Stimulated activated naive CD4-positive, alpha-beta T cell treated with Interleukin-2 at 50 U/mL for 16 hours (primary cell): ENCODE data around the gene ALG8.

Experiments used
- DNase-seq: peaks from one replicate; lab custom pipeline; 2025; lab: John Stamatoyannopoulos, UW

The ALG8 gene

GRCh38 chr11:78160557-78160956 lies 21.1 kb upstream of the ALG8 start:
- DNase-seq: no peak

- DNase-seq: no peak
Observed at GRCh38 chr11:78158987-78159652, 19.7 kb upstream of the ALG8 start.

- no peak for DNase-seq
Observed at GRCh38 chr11:78156127-78156844, 16.9 kb upstream of the ALG8 start.

- no peak for DNase-seq
Observed at GRCh38 chr11:78151804-78152203, 12.4 kb upstream of the ALG8 start.

GRCh38 chr11:78150754-78151153 lies 11.3 kb upstream of the ALG8 start:
- no peak for DNase-seq

- DNase-seq: no peak
Observed at GRCh38 chr11:78150346-78150745, 10.9 kb upstream of the ALG8 start.

GRCh38 chr11:78149646-78150045 lies 10.2 kb upstream of the ALG8 start:
- DNase-seq: no peak

GRCh38 chr11:78147807-78148206 lies 8.4 kb upstream of the ALG8 start:
- no peak for DNase-seq

- DNase-seq: no peak
Observed at GRCh38 chr11:78145511-78146025, 6.1 kb upstream of the ALG8 start.

GRCh38 chr11:78140392-78141077 lies 1.1 kb upstream of the ALG8 start:
- DNase-seq: no peak

- DNase-seq: peak; percentile 24
Observed at GRCh38 chr11:78138694-78139421, 568 bp downstream of the ALG8 start.

- DNase-seq: no peak
Observed at GRCh38 chr11:78138291-78138690, 1.1 kb downstream of the ALG8 start.

GRCh38 chr11:78132475-78132874 lies 7.0 kb downstream of the ALG8 start:
- no peak for DNase-seq

- no peak for DNase-seq
Observed at GRCh38 chr11:78131956-78132355, 7.5 kb downstream of the ALG8 start.

- no peak for DNase-seq
Observed at GRCh38 chr11:78127403-78127802, 12.0 kb downstream of the ALG8 start.

- DNase-seq: no peak
Observed at GRCh38 chr11:78112582-78113275, 26.7 kb downstream of the ALG8 start.

- DNase-seq: no peak
Observed at GRCh38 chr11:78111298-78111697, 28.1 kb downstream of the ALG8 start.

- no peak for DNase-seq
Observed at GRCh38 chr11:78110830-78111229, 28.6 kb downstream of the ALG8 start.

- no peak for DNase-seq
Observed at GRCh38 chr11:78110351-78110750, 29.1 kb downstream of the ALG8 start.

GRCh38 chr11:78109081-78110015 lies 30.1 kb downstream of the ALG8 start:
- no peak for DNase-seq
